HG03066 (cell line): Measurements from ENCODE around the gene SERPINB8.
A peak's percentile ranks its signal among the peaks of the same experiment; 100 is the strongest.

Experiments
- ATAC-seq: cut with Tn5 transposase; IDR thresholded peaks from one replicate; pipeline ENCODE4 v1.9.1; 2021; ENCODE audit warnings: low read depth; ENCODE audit not compliant: unreplicated experiment

SERPINB8 gene

GRCh38 chr18:63964908-63965307, 5.0 kb upstream of the SERPINB8 start:
- ATAC-seq, result no peak

- no peak for ATAC-seq
Measured at GRCh38 chr18:63965716-63966330, 4.1 kb upstream of the SERPINB8 start.

GRCh38 chr18:63970809-63971205, 926 bp downstream of the SERPINB8 start:
- no peak for ATAC-seq

- ATAC-seq, result no peak
Measured at GRCh38 chr18:63971320-63972001, 1.6 kb downstream of the SERPINB8 start.

DNA sequence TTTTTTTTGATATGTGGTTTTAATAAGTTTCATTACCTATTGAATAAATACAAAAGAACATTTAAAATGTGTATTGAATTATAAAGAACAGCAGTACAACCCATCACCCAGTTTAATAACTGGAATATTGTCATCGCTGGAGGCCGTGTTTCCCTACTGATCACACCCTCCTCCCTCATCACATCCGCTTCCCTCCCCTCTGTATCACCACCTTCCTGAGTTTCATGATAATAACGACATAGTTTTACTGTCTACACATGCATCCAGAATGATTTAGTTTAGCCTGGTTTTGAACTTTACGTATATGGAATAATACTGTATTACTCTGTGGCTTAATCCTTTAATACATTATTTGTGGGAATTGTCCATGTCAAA, 2.1 kb downstream of the SERPINB8 start:
- ATAC-seq, result no peak

- no peak for ATAC-seq
Measured at GRCh38 chr18:63974991-63975390, 5.1 kb downstream of the SERPINB8 start.

DNA sequence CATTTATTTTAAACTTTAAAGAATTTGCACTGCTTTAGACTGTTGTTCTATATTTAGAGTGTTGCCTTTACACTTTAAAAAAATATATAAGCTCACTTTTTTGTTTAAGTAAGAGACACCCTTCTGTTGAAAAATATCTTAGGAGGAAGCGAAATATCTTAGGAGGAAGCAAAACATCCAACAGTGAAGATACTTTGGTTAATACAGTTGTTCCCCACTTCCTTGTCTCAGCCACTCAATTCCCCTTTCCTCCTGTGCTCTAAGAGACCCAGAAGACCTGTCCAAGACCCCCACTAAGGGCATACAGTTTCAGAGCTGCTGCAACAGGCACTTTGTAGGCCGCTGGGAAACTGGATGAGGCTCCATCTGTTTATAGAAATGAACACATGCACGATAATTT, 5.7 kb downstream of the SERPINB8 start:
- ATAC-seq, result no peak

GRCh38 chr18:63977040-63977439, 7.2 kb downstream of the SERPINB8 start:
- no peak for ATAC-seq

GRCh38 chr18:63979409-63979920, 9.6 kb downstream of the SERPINB8 start:
- ATAC-seq, result peak; percentile 61

GRCh38 chr18:63980027-63980426, 10.1 kb downstream of the SERPINB8 start:
- ATAC-seq, result no peak

- no peak for ATAC-seq
Measured at GRCh38 chr18:63980896-63981460, 11.1 kb downstream of the SERPINB8 start.

DNA sequence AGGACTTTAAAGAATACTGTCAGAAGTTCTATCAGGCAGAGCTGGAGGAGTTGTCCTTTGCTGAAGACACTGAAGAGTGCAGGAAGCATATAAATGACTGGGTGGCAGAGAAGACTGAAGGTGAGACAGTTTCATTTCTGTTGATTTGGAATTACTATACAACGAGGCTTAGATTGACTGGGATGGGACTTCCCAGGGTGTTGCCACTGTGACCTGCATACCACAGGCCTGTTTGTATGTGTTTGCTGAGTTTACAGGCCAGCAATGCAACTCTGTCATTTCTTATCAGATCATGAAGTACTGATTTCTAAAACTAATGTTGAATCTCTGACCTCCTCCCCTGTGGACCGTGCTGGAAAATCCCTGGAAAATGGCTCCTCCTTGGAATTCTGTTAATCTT, 11.8 kb downstream of the SERPINB8 start:
- ATAC-seq, result no peak

- no peak for ATAC-seq
Measured at GRCh38 chr18:63982361-63982760, 12.5 kb downstream of the SERPINB8 start.

DNA sequence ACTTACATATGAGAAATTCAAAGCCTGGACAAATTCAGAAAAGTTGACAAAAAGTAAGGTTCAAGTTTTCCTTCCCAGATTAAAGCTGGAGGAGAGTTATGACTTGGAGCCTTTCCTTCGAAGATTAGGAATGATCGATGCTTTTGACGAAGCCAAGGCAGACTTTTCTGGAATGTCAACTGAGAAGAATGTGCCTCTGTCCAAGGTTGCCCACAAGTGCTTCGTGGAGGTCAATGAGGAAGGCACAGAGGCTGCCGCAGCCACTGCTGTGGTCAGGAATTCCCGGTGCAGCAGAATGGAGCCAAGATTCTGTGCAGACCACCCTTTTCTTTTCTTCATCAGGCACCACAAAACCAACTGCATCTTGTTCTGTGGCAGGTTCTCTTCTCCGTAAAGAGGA, 17.0 kb downstream of the SERPINB8 start:
- no peak for ATAC-seq

GRCh38 chr18:63987743-63988142, 17.9 kb downstream of the SERPINB8 start:
- no peak for ATAC-seq

- no peak for ATAC-seq
Measured at GRCh38 chr18:63992751-63993150, 22.9 kb downstream of the SERPINB8 start.

DNA sequence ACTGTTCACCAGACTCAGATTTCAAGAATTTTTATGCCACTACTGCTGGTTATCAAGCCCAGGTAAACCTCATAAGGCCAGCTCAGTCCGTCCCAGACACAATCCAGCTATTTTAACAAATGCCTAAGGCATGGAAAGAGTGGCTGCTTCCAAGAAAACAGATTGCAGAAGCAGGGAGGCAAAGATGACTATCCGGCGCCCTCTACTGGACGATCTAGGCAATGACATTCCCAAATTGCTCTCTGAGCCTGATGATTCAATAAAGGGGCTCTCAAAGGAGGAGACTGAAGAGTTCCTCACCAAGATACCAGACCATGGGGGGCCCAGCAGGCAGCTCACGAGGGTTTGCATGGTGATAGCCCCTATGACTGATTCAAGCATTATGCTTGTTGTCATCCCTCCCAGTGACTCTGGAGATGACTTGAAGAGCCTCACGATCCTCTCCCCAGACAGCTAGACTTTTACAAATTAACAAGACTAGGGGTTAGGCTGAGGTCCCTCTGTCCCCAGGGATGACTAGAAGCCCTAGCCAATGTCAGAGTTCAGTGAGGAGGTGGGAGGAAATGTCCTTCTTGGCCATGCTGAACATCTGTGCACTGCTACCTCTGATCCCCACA, 25.0 kb downstream of the SERPINB8 start:
- ATAC-seq, result no peak

DNA sequence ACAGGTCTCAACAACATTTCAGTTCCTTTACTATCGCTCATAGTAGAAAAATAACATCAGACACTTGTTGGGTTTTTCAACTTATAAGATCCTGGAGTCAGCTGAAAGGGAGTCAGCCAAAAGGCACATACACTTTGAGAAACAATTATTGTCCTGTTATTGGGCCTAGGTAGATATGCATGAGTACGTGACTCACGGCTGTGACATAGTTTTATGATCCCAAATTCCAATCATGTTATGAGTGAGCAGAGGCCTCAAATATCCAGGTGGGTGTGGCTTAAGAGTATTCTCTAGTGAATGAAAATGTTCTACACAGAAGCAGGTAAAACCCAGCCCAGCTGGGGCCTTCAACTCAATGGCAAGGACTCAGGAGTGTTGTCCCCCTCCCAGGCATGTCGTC, 27.2 kb downstream of the SERPINB8 start:
- ATAC-seq, result no peak

GRCh38 chr18:63997606-63998005, 27.7 kb downstream of the SERPINB8 start:
- ATAC-seq, result no peak

GRCh38 chr18:63999871-64000270, 30.0 kb downstream of the SERPINB8 start:
- ATAC-seq, result no peak

DNA sequence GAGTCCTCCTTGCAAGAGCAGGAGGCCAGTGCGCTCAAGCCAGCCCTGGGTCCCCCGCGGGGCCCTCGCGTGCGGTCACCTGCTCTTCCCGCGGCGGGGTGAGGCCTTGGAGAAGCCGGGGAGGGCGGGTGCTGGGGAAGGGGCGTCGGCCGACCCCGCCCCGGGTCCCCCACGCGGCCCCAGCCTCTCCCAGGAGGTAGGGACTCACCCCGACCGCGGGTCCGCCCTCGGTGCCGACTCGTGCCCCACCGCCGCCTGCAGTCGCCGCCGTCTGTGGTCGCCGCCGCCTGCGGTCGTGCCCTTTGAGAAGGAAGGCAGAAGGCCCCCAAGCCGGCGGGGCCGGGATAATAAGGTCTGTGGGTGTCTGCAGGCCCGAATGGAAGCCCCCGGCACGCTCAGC, 32.7 kb downstream of the SERPINB8 start:
- ATAC-seq, result no peak

- no peak for ATAC-seq
Measured at GRCh38 chr18:64009305-64009704, 39.4 kb downstream of the SERPINB8 start.
